GM18873 (cell line): ENCODE data around the gene CCNL2.

Experiments used
- ATAC-seq: cut with Tn5 transposase; IDR thresholded peaks from one replicate; pipeline ENCODE4 v1.9.1; 2021; ENCODE audit warnings: mild to moderate bottlenecking, moderate library complexity, moderate number of reproducible peaks; ENCODE audit not compliant: unreplicated experiment, low FRiP score

Gene CCNL2

DNA sequence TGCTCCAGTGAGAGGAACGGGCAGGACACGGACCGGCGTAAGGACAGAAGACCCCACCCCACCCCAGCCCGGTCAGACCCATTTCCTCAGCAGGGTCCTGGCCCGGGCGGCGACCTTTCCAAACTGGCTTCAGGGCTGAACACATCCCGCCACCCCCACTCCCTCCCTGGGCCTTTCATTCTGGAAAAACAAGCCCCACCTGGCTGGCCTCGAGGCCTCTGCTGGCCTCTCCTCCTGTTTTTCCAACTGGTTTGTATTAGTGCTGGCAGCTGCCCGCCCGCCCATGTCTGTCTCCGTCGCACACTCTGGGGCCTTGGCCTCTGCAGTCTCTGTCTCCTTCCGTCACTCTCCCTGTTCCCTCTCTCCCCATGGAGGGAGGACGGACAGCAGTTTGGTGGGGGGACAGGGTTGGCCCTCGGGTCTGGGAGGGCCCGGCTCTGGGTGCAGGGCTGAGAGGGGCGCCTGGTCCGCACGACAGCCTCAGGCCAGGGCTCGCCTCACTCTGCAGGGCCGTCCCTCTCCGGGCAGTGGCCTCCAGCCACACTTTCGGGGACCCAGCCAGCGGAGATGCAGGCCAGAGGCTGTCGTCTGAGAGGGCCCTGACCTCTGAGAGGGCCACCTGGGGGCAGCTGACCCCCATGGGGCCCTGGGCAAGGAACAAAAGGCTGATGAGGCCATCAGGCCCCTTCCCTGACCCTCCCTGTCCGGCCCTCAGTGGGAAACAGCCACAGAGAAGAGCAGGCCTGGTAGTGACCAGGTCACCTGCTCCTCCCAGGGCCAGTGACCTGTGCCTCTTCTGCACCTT lies 39.3 kb downstream of the CCNL2 start:
- ATAC-seq = no peak

DNA sequence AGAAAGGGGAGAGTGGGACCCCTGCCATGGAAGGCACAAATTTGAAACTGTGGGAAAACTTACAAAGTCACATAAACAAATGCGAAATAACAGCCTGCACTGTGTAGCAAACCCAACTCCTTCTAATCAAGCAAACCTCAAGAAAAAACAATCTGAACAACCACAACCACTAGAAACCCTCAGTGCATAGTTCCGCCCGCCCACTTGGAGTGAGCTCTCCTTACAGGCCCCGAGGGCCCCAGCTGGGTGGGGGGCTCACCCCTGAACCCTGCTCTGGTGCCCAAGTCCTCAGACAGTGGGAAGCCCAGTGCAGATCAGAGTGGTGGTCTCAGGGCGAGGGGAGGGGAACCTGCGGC lies 39.8 kb downstream of the CCNL2 start:
- ATAC-seq = no peak

DNA sequence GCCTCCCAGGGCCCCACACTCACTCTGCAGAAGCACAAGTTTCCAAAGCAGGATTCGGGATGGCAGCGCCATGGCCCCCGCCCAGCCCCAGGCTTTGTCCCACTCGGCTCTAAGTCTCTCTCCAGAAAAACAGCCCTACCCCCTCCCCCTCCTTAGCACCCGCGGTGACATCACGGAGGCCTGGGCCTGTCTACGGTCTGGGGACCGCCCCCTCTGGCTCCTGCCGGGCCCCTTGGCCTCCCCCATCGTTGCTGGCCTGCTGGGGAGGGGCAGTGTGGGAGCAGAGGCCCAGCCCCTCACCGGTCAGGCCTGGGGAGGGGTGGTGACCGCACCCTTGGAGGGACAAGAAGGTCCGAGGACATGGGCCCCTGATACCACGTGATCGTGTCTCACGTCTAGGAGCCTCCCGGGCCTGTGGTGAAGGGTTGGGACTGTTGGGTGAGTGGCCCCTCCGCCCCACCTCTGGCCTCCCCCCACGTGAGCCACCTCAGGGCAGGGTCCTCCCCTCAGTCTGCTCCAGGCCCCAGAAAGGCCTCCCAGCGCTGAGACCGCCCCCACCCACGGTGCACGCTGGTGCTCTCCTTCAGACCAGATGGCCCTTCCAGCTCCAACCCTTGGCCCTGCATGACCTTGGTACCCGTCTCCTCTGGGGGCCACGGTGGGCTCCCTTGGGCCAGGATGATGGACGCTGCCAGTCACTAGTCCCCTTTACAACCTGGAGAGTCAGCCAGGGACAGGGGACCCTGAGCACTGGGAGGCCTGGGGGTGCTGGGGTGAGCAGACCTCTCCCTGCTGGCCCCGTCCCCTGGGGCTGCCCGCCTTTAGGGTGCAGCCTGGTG lies 40.5 kb downstream of the CCNL2 start, which contains the start of gene MXRA8:
TSS of gene MXRA8 (minus strand) at position 123 of the 839 bp plus-strand sequence. CDS start at position 72, 51 bp downstream.
- ATAC-seq = no peak

DNA sequence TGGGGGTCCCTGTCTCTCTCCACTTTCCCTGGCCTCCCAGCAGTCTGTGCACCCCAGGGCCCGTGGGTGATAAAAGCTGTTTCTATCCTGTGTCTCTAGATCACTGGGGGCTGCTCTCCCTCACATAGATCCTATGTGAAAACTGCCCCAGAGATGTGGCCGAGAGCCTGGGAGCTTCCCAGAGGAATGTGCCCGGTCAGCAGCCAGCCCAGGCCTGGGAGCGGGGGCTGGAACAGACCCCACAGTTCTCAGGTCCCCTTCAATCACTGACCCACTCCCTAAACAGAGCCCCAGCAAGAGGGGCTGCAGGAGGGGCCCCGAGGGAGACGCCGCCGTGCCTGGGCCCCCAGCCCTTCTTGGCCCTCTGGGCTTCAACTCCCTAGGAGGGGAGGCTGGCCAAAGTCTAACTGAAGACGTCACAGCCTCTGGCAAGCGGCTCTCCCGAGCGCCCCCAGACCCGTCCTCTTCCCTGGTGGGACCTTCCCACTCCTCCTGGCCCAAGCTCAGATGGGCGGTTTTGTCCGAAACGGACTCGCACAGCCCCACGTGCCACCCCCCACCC lies 41.2 kb downstream of the CCNL2 start:
- no peak for ATAC-seq

- no peak for ATAC-seq
Observed at GRCh38 chr1:1356796-1357401, 42.2 kb downstream of the CCNL2 start.

GRCh38 chr1:1356166-1356795 lies 42.9 kb downstream of the CCNL2 start:
- ATAC-seq = no peak

DNA sequence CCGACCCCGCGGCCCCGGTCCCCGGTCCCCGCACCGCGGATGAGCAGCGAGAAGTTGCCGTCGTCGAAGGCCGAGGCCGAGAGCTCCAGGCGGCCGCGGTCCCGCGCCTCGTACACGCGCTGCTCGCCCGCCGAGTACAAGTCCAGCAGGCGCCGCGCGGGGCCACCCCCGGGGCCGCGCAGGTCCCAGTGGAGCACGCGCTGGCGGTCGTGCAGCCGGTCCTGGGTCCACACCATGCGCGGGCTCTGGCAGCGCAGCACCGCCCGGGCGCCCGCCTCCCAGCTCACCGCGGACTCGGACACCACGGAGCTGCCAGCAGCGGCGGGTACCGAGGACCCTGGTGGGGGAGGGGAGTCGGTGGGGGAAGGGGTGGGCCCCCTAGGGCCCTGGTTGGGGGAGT lies 43.7 kb downstream of the CCNL2 start:
- no peak for ATAC-seq

GRCh38 chr1:1354271-1355247 lies 44.6 kb downstream of the CCNL2 start:
- ATAC-seq = no peak

GRCh38 chr1:1353389-1354151 lies 45.6 kb downstream of the CCNL2 start:
- no peak for ATAC-seq

- no peak for ATAC-seq
Observed at GRCh38 chr1:1352786-1353388, 46.2 kb downstream of the CCNL2 start.

- ATAC-seq = no peak
Observed at GRCh38 chr1:1351511-1352427, 47.4 kb downstream of the CCNL2 start.

DNA sequence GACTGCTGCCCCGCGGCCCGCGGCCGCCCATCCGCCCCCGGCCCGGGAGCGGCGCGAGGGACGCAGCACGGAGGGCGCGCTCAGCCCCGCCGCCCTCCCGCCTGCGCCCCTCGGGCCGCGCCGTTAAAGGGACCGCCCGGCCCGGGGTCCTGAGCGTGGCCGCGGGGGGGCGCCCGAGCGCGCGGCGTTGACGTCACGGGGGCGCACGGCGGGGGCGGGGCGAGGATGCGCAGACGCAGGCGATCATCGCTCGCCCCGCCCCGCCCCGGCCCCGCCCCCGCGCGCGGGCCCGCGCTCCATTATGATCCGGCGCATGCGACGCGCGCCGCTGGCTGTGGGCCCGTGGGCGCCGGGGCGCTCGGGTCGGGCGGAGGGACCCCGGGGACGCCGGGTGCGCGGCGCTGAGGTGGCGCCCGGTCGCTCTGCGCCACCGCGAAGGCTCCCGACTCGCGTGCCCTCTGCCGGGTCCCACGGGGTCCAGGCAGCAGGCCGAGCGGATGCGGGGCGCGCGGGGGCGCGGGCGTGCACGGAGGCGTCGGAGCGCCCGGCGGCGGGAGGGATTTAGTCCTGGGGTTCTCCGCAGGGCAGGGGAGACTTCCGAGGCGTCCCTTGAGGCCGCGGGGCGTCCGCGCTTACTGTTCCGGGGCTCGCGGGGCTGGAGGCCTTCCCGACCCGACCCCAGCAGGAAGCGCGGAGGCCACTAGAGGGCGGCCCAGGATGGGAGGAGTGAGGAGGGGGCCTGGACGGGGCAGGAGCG lies 49.7 kb downstream of the CCNL2 start, which contains the start of gene DVL1:
TSS of gene DVL1 (minus strand) at position 163 of the 757 bp plus-strand sequence. CDS start 353 bp downstream, outside the sequence.
- ATAC-seq = no peak

GRCh38 chr1:1348420-1349255 lies 50.5 kb downstream of the CCNL2 start:
- no peak for ATAC-seq

DNA sequence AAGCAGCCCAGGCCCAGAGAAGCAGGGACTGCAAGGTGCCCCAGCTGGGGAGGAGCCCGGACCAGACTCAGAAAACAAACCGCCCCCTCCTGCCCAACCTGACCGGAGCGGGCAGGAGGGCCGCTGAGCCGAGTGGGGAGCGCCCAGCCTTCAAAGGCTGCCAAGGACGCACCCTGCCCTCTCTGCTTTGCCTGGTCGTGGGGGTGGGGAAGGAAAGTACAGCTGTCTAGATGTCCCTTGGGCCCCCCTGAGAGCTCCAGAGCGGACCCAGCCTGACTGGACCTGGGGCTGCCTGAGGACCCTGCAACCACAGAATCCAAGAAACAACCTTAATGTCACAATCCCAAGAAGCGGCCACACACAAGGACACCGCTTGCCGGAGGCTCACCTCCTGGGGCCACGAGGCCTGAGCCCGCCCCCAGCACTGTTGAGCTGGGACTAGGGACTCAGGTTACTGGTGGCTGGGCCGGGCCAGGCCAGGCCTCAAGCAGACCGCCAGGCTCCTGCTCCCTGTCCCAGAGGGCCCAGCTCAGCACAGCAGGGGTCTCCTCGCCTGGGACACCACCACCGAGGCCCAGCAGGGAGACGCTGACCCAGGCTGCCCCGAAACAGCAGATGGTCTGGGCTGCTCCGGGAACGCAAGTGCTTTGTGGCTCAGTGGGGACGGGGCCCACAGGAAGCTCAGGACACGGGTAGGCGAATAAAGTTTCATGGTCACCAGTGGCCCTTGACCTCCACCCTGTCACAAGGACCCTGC lies 51.3 kb downstream of the CCNL2 start:
- no peak for ATAC-seq
